Mammary epithelial cell (primary cell): Measurements from ENCODE around the gene PITRM1.

Experiments used
- CTCF ChIP-seq, 2 donors: IDR thresholded peaks in 1 of 2; conservative IDR thresholded peaks in 1 of 2; 2 replicates each; pipeline ENCODE4 v1.5.1; 2011 to 2012; ENCODE audit warnings: inconsistent platforms in 2 of 2, low read length in 2 of 2, mild to moderate bottlenecking in 2 of 2, control low read depth in 1 of 2, low read depth in 1 of 2; ENCODE audit not compliant: insufficient read depth in 1 of 2; ENCODE audit errors: extremely low read depth in 1 of 2
- EZH2 ChIP-seq: IDR thresholded peaks from 2 replicates; pipeline ENCODE4 v1.6.1; 2012; ENCODE audit warnings: low read length, inconsistent platforms, borderline replicate concordance

GRCh38 chr10:3100093-3100792, 72.3 kb downstream of the PITRM1 start:
- TF ChIP-seq CTCF (conservative IDR thresholded peaks at IDR 0.05 in 1 of 2, IDR thresholded peaks at IDR 0.05 in 1 of 2; ENCODE audit: extremely low read depth in 1 of 2, insufficient read depth in 1 of 2, low read depth in 1 of 2, low read length in 2 of 2): no peak
- TF ChIP-seq EZH2: no peak
